HT-29 (cell line): ENCODE data around the gene C10orf90. TPM values are rescaled to one million over a fixed set of nuclear protein-coding genes. Genes with fewer than 3 reads are reported as not detected.
A peak's percentile ranks its signal among the peaks of the same experiment; 100 is the strongest.

ENCODE experiments used
- DNase-seq: peaks from one replicate; pipeline ENCODE4 v3.0.0-alpha.2; 2015; ENCODE audit warnings: low spot score
- total RNA-seq: library from RNA; depleted of rRNA; stranded (reverse); fragments of >200 nt; shearing (Covaris generic); gene quantifications from 2 replicates; pipeline ENCODE4 v1.2.3, GENCODE V29; 2014

The C10orf90 gene
- total RNA-seq, 1 experiment from 2014 or later: not detected

DNA sequence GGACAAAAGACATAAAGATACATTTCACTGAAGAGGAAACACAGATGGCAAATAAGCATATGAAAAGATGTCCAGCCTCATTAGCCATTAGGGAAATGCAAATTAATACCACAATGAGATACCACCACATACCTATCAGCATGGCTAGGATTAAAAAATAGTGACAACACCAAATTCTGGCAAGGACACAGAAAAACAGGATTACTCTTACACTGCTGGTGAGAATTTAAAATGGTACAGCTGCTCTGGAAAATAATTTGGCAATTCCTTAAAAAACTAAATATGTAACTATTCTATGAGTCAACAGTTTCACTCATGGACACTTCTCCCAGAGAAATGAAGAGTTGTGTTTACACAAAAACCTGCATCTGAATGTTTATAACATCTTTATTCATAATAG lies 121.1 kb downstream of the C10orf90 start:
- no peak for DNase-seq

DNA sequence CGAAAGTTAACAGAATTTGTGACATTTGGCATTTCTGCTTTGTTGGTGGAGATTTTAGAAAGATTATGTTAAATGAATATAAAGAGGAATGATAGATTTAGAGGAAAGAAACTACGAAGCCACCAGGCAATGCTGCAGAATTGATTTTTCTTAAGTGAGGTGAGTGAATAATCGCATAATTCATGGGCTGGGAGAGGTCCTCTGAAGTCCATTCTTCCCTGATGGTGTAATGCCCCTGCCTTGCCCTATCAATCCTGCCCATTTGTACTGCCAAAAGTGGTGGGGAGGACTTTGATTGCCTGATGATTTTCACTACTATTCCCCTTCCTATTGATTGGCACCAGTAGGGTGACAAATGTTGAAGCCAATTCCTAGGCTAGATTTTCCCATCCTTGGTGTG lies 125.9 kb downstream of the C10orf90 start:
- no peak for DNase-seq

DNA sequence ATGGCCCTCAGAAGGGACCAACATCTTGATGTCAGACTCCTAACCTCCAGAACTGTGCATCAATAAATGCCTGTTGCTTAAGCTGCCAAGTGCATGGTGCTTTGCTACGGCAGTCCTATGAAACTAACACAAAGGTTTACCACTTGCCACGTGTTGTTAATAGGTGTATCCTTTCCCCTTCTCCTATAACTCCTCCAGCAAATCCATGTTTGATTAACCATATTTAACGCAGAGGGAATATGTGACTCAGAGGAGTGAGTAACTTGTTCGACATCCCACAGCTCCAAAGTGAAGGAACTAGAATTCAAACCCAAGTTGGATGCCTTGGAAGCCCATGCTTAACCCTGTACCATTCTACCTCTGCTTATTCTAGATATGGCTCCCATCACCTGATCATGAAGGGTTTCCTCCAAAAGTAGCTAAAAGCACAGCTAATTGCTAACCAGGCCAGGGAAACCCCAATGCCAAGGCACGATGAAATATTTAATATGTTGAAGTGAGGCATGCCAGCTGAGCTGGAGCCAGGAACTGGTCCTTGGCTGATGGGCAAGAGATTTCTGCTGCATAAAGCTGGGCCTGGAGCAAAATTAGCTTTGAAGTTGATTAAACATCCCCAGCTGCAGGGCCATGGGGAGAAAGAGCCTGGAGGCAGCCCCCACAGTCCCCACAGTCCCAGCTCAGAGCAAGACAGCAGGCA lies 131.9 kb downstream of the C10orf90 start:
- DNase-seq: no peak

DNA sequence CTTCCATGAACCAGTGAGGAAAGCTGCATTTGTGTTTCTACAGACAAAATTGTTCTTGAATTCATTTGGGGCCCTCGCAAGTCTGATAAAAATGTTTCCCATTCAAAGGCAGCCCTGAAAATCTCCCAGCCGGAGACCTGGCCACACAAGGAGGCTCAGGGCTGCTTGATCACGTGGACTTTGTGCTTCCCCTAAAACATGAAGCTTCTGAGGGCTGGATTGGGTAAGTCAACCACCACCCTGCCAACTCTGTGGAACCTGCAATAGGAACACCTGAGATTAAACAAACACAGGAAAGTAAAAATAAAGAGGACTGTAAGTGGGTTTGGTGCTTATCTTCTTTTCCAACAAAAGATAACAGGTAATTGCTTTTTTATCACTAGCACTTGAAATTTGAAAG lies 133.8 kb downstream of the C10orf90 start:
- DNase-seq: no peak

- no peak for DNase-seq
Observed at GRCh38 chr10:126536148-126536547, 134.3 kb downstream of the C10orf90 start.

DNA sequence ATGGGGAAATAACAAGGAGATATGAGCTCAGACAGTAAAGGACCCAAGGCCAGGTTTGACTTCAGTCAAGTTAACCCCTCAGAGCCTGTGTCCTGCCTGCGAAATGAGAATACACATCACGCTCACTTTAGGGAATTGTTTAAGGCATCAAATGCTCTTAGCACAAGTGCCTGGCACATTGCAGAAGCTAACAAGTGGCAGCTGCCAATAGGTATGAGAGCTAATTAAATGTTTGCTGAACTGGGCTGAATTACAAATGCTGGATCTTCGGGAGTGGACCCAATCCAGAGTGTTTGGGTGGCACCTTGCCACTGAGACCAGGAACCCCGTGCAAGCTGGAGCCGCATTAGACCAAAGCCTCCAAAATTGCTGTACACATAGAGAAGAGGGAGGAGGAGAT lies 136.8 kb downstream of the C10orf90 start:
- DNase-seq: no peak

GRCh38 chr10:126528315-126528835 lies 142.1 kb downstream of the C10orf90 start:
- DNase-seq: no peak

- no peak for DNase-seq
Observed at GRCh38 chr10:126527645-126528314, 142.7 kb downstream of the C10orf90 start.

GRCh38 chr10:126525326-126525725 lies 145.2 kb downstream of the C10orf90 start:
- DNase-seq: no peak

GRCh38 chr10:126524526-126524925 lies 146.0 kb downstream of the C10orf90 start:
- DNase-seq: no peak

- DNase-seq: no peak
Observed at GRCh38 chr10:126523071-126523470, 147.4 kb downstream of the C10orf90 start.

DNA sequence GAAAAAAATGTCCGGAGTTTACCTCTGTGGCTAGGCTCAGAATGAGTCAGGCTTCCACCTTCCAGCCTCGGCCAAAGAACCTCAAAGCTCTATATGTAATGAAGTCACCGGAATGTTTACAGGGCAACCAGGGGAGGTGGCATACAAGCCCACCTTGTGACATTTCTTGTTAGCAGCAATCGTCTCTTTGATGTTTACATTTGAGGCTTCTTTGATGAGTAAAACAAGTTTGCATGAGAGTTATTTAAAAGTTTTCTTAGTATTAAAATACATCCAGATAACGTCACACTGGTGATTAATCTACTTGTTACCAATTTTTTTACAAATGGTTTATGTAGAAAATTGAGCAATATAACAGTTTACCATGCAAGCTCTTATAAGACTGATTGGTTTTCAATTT lies 149.1 kb downstream of the C10orf90 start:
- DNase-seq: peak; percentile 38

DNA sequence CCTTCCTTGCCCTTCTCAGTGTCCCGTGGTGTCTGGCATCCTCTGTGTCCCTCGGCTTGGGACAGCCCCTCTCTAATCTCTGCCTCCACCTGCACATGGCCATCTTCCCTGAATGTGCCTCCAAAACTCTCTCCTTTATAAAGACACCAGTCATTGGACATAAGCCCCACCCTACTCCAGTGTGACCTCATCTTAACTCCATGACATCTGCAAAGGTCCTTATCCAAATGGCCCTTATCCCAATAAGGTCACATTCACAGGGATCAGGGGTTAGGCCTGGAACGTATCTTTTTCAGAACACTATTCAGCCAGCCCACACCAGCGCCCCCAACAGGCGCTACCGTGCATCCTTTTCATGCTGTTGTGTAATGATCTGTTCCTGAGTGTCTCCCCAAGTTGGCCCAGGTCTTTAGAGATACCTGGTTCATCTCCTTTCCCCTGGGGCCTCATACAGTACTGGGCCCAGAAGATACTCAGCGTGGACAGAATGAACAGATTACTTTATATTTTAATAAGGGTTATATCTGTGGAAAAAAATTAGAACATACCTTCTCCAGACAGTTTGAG lies 149.7 kb downstream of the C10orf90 start:
- DNase-seq: no peak

GRCh38 chr10:126519992-126520391 lies 150.5 kb downstream of the C10orf90 start:
- no peak for DNase-seq

GRCh38 chr10:126519185-126519584 lies 151.3 kb downstream of the C10orf90 start:
- no peak for DNase-seq

GRCh38 chr10:126518218-126519080 lies 152.0 kb downstream of the C10orf90 start:
- no peak for DNase-seq

GRCh38 chr10:126516515-126516914 lies 154.0 kb downstream of the C10orf90 start:
- no peak for DNase-seq

DNA sequence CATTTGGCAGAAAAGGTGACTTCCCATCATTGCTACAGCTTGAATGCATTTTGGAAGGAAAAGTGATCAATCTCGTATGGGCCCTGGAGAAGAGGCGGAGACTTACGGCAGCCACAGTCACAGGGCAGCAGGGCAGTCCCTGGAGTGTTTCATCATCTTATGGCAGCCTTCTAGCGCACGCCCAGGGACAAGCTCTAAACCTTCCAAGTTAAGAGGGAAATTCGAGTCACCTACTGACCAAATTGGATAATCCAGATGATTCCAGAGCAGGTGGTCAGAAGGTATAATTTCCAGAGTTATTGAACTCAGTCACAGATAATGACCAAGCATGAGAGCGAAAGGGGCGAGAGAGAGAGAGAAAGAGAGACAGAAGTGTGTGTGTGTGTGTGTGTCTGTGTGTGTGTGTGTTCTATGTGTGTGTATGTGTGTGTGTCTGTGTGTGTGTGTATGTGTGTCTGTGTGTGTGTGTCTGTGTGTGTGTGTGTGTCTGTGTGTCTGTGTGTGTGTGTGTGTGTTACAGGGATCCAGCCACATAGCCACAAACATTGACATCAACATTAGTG lies 158.5 kb downstream of the C10orf90 start:
- no peak for DNase-seq

- DNase-seq: no peak
Observed at GRCh38 chr10:126509182-126509581, 161.3 kb downstream of the C10orf90 start.

DNA sequence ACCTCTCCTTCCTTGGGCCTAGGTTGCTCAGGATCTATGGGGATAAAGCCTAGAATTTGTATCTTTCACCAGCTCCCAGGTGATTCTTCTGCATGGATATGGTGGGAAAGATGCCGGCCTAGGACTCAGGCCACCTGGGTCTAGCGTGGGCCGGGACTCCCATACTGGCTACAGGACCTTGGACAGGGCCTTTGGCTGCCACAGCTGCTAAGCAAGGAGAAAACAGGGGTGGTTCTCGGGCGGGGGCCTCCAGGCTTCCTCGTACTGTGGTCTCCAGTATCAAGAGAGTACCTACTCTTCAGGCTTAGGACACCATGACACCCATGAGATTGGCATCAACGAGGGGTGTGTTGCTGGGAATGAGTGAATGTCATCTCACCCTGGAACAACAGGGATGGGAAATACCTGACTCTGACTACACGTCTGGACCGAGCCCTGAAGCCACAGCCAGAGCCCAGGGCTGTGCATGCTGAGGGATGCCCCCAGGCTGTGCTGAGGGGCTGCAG lies 161.9 kb downstream of the C10orf90 start:
- DNase-seq: no peak

- DNase-seq: no peak
Observed at GRCh38 chr10:126504761-126505112, 165.8 kb downstream of the C10orf90 start.
